Peyer's patch (tissue), 4 donors: Measurements from ENCODE around the gene FREM1. TPM values are rescaled to one million over a fixed set of nuclear protein-coding genes. Genes with fewer than 3 reads are reported as not detected.

ENCODE experiments used
- DNase-seq, 3 donors: peaks; one replicate each; pipeline ENCODE4 v3.0.0-alpha.2; 2017 to 2019
- H3K27ac ChIP-seq, 4 donors: fragments of 200-600 bp; sonication (generic); one replicate each; pipeline ENCODE4 v1.5.1; 2016 to 2019
- H3K27me3 ChIP-seq, 2 donors: fragments of 200-600 bp; sonication (generic); one replicate each; pipeline ENCODE4 v1.5.1; 2019
- H3K36me3 ChIP-seq, 3 donors: fragments of 200-600 bp; sonication (generic); one replicate each; pipeline ENCODE4 v1.5.1; 2016 to 2019
- H3K4me1 ChIP-seq, 4 donors: fragments of 200-600 bp; sonication (generic); one replicate each; pipeline ENCODE4 v1.5.1; 2016 to 2019
- H3K4me3 ChIP-seq, 4 donors: fragments of 200-600 bp; sonication (generic); 1 replicate in 3 of 4; 2 replicates in 1 of 4; pipeline ENCODE4 v1.5.1; 2016 to 2019; ENCODE audit warnings: mild to moderate bottlenecking in 1 of 4
- H3K9me3 ChIP-seq, 4 donors: fragments of 200-600 bp; sonication (generic); one replicate each; pipeline ENCODE4 v1.5.1; 2016 to 2019; ENCODE audit warnings: mild to moderate bottlenecking in 1 of 4
- CTCF ChIP-seq, 6 experiments: fragments of 450-650 bp in 4 of 6; fragments of 200-600 bp in 2 of 6; sonication (generic) in 1 of 6; IDR thresholded peaks; one replicate each; pipeline ENCODE4 v1.5.1; 2017 to 2019; ENCODE audit warnings: antibody characterized with exemption in 6 of 6, mild to moderate bottlenecking in 3 of 6, moderate library complexity in 1 of 6
- POLR2A ChIP-seq, 2 donors: fragments of 450-650 bp; IDR thresholded peaks; one replicate each; pipeline ENCODE4 v1.5.1; 2017; ENCODE audit warnings: antibody characterized with exemption in 2 of 2, mild to moderate bottlenecking in 2 of 2, moderate library complexity in 2 of 2
- total RNA-seq, 4 donors: library from RNA; depleted of rRNA; stranded (reverse); fragments of >200 nt; gene quantifications; one replicate each; pipeline ENCODE4 v1.1.0, GENCODE V29; 2016

The FREM1 gene
- total RNA-seq, 4 donors from 2014 or later: 31.4 to 108 (median 54.0) TPM

GRCh38 chr9:14906000-14906399 lies 4.2 kb downstream of the FREM1 start:
- H3K9me3 ChIP-seq: no peaks in the 10 kb centered on the region
- DNase-seq: no peak
- peak overlapping the region in 1 of 4 donors; percentile 6 for H3K4me3 ChIP-seq
- peaks cover 0 to 6% (median 0%) of the 10 kb centered on the region in 4 donors for H3K4me1 ChIP-seq
- no peaks in the 10 kb centered on the region for H3K36me3 ChIP-seq
- TF ChIP-seq CTCF (IDR thresholded peaks at IDR 0.05): no peak
- no peak for TF ChIP-seq POLR2A (IDR thresholded peaks at IDR 0.05)
- no peaks in the 10 kb centered on the region for H3K27me3 ChIP-seq
- no peak overlapping the region for H3K27ac ChIP-seq

GRCh38 chr9:14903040-14903439 lies 7.2 kb downstream of the FREM1 start:
- no peak for DNase-seq
- Histone ChIP-seq H3K27me3 (no peaks in the 10 kb centered on the region), H3K27ac (no peak overlapping the region), H3K9me3 (no peaks in the 10 kb centered on the region), H3K36me3 (no peaks in the 10 kb centered on the region), H3K4me3 (no peak overlapping the region), H3K4me1 (no peaks in the 10 kb centered on the region)
- TF ChIP-seq POLR2A (IDR thresholded peaks at IDR 0.05) (no peak), CTCF (IDR thresholded peaks at IDR 0.05) (no peak)

GRCh38 chr9:14902561-14902960 lies 7.7 kb downstream of the FREM1 start:
- no peak for DNase-seq
- TF ChIP-seq POLR2A (IDR thresholded peaks at IDR 0.05): no peak
- no peak for TF ChIP-seq CTCF (IDR thresholded peaks at IDR 0.05)
- Histone ChIP-seq H3K9me3 (no peaks in the 10 kb centered on the region), H3K27me3 (no peaks in the 10 kb centered on the region), H3K4me1 (no peaks in the 10 kb centered on the region), H3K27ac (no peak overlapping the region), H3K36me3 (no peaks in the 10 kb centered on the region), H3K4me3 (no peak overlapping the region)

GRCh38 chr9:14899815-14900193 lies 10.4 kb downstream of the FREM1 start:
- no peak overlapping the region for H3K4me3 ChIP-seq
- H3K27ac ChIP-seq: no peak overlapping the region
- H3K27me3 ChIP-seq: no peaks in the 10 kb centered on the region
- no peaks in the 10 kb centered on the region for H3K9me3 ChIP-seq
- DNase-seq: no peak
- TF ChIP-seq CTCF (IDR thresholded peaks at IDR 0.05) (no peak), POLR2A (IDR thresholded peaks at IDR 0.05) (no peak)
- H3K4me1 ChIP-seq: no peaks in the 10 kb centered on the region
- no peaks in the 10 kb centered on the region for H3K36me3 ChIP-seq

GRCh38 chr9:14899042-14899814 lies 11.0 kb downstream of the FREM1 start:
- Histone ChIP-seq H3K27ac (no peak overlapping the region), H3K36me3 (no peaks in the 10 kb centered on the region), H3K27me3 (no peaks in the 10 kb centered on the region), H3K4me1 (no peaks in the 10 kb centered on the region), H3K4me3 (no peak overlapping the region), H3K9me3 (no peaks in the 10 kb centered on the region)
- no peak for TF ChIP-seq POLR2A (IDR thresholded peaks at IDR 0.05)
- TF ChIP-seq CTCF (IDR thresholded peaks at IDR 0.05): no peak
- DNase-seq: no peak
